Measurements from ENCODE around the gene EML4. TPM values are rescaled to one million over a fixed set of nuclear protein-coding genes. Genes with fewer than 3 reads are reported as not detected.

Gene EML4
- total RNA-seq, 1 donor from 2014 or later = 72.2 TPM

GRCh38 chr2:42350434-42351063 is 181.4 kb downstream of the EML4 start:
- no peaks in the 10 kb centered on the region for H3K9me3 Mint-ChIP-seq
- H3K27ac Mint-ChIP-seq (ENCODE audit: unreplicated experiment) = no peak overlapping the region
- no peaks in the 10 kb centered on the region for H3K27me3 Mint-ChIP-seq (ENCODE audit: low read depth)
- no peak for DNase-seq (ENCODE audit: low read depth, low spot score)
- TF ChIP-seq CTCF (conservative IDR thresholded peaks at IDR 0.05) = no peak
- peaks cover 2% of the 10 kb centered on the region for H3K36me3 Mint-ChIP-seq (ENCODE audit: low read depth)
- H3K4me3 Mint-ChIP-seq = no peak overlapping the region
- peaks cover 9% of the 10 kb centered on the region for H3K4me1 Mint-ChIP-seq

- Mint-ChIP-seq H3K27ac (ENCODE audit: unreplicated experiment) (no peak overlapping the region), H3K4me1 (peaks cover 9% of the 10 kb centered on the region), H3K9me3 (no peaks in the 10 kb centered on the region), H3K36me3 (ENCODE audit: low read depth) (peaks cover 2% of the 10 kb centered on the region), H3K4me3 (no peak overlapping the region), H3K27me3 (ENCODE audit: low read depth) (no peaks in the 10 kb centered on the region)
- DNase-seq (ENCODE audit: low read depth, low spot score) = no peak
- TF ChIP-seq CTCF (conservative IDR thresholded peaks at IDR 0.05) = no peak
Measured at GRCh38 chr2:42351864-42352263, 182.7 kb downstream of the EML4 start.

- Mint-ChIP-seq H3K36me3 (ENCODE audit: low read depth) (no peaks in the 10 kb centered on the region), H3K9me3 (no peaks in the 10 kb centered on the region), H3K27me3 (ENCODE audit: low read depth) (no peaks in the 10 kb centered on the region), H3K27ac (ENCODE audit: unreplicated experiment) (no peak overlapping the region), H3K4me1 (peaks cover 21% of the 10 kb centered on the region), H3K4me3 (no peak overlapping the region)
- no peak for DNase-seq (ENCODE audit: low read depth, low spot score)
- TF ChIP-seq CTCF (conservative IDR thresholded peaks at IDR 0.05) = no peak
Measured at GRCh38 chr2:42353792-42354429, 184.8 kb downstream of the EML4 start.

GRCh38 chr2:42359304-42359964 is 190.3 kb downstream of the EML4 start:
- H3K9me3 Mint-ChIP-seq = no peaks in the 10 kb centered on the region
- H3K4me3 Mint-ChIP-seq = peak overlapping the region; percentile 97
- H3K27ac Mint-ChIP-seq (ENCODE audit: unreplicated experiment) = peak overlapping the region; percentile 100
- DNase-seq (ENCODE audit: low read depth, low spot score) = no peak
- no peak for TF ChIP-seq CTCF (conservative IDR thresholded peaks at IDR 0.05)
- H3K27me3 Mint-ChIP-seq (ENCODE audit: low read depth) = peaks cover 24% of the 10 kb centered on the region
- peaks cover 50% of the 10 kb centered on the region for H3K4me1 Mint-ChIP-seq
- no peaks in the 10 kb centered on the region for H3K36me3 Mint-ChIP-seq (ENCODE audit: low read depth)

GRCh38 chr2:42359965-42360483 is 190.9 kb downstream of the EML4 start:
- no peak for DNase-seq (ENCODE audit: low read depth, low spot score)
- Mint-ChIP-seq H3K4me1 (peaks cover 44% of the 10 kb centered on the region), H3K27ac (ENCODE audit: unreplicated experiment) (peak overlapping the region; percentile 100), H3K4me3 (peak overlapping the region; percentile 97), H3K36me3 (ENCODE audit: low read depth) (no peaks in the 10 kb centered on the region), H3K27me3 (ENCODE audit: low read depth) (peaks cover 28% of the 10 kb centered on the region), H3K9me3 (no peaks in the 10 kb centered on the region)
- TF ChIP-seq CTCF (conservative IDR thresholded peaks at IDR 0.05) = no peak
